Hematopoietic multipotent progenitor cell treated with erythropoietin and hydrocortisone succinate and interleukin-3 and kit ligand, for 4 days (in vitro differentiated cells): ENCODE measurements around the gene DEGS2.
A peak's percentile ranks its signal among the peaks of the same experiment; 100 is the strongest.
"Not testable (repeated sequence)": the region's sequence is repeated elsewhere in the genome, so short reads cannot be mapped to it uniquely, and the experiment has no call there.

ENCODE experiments used
- DNase-seq: peaks from one replicate; pipeline ENCODE4 v3.0.0-alpha.2; 2015

The DEGS2 gene

GRCh38 chr14:100178691-100179090 is 19.2 kb upstream of the DEGS2 start:
- DNase-seq = no peak

- no peak for DNase-seq
Observed at GRCh38 chr14:100176811-100177327, 17.4 kb upstream of the DEGS2 start.

DNA sequence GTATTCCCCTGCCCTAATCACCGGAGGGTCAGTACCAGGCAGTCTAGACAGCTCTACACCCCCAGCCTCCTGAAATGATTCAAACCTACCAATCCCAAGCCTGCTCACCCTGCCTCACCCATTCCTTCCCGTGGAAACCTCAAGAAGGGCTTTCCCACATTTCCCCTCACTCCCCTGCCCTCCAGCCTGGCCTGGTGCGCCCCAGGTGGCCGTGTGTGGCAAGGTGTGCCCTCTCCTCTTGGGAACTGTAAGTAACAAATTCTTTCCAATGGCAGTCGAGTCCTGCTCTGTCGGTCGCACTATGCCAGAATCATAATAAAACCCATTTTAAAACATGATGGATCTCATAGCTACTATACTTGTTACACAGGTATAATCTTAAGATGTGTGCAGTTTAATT is 13.9 kb upstream of the DEGS2 start:
- DNase-seq = no peak

- no peak for DNase-seq
Observed at GRCh38 chr14:100172811-100173210, 13.4 kb upstream of the DEGS2 start.

DNA sequence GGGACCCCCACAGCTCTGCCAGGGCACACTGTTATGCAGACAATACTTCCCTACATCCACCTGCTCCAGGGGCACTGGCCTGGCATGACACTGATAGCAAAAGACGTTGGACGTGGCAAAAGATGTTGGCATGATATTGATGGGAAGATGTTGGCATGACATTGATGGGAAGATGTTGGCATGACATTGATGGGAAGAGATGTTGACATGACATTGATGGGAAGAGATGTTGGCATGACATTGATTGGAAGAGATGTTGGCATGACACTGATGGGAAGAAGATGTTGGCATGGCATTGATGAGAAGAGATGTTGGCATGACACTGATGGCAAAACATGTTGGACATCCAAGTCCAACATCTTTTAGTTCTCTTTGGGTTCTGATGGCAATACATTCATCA is 11.4 kb upstream of the DEGS2 start:
- no peak for DNase-seq

DNA sequence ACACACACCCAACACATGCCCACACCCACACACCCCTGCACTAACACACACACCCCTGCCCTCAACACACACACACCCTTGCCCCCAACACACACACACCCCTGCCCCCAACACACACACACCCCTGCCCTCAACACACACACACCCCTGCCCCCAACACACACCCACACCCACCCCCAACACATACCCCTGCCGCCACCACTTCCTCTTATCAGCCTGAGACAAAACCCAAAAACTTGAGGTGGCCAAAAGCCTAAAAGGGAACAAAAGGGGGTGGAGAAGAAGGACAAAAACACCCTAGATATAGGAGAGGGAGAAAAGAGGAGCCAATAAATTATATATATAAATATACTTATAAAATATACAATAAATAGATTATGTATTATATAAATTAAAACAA is 9.1 kb upstream of the DEGS2 start:
- peak; percentile 94 for DNase-seq

DNA sequence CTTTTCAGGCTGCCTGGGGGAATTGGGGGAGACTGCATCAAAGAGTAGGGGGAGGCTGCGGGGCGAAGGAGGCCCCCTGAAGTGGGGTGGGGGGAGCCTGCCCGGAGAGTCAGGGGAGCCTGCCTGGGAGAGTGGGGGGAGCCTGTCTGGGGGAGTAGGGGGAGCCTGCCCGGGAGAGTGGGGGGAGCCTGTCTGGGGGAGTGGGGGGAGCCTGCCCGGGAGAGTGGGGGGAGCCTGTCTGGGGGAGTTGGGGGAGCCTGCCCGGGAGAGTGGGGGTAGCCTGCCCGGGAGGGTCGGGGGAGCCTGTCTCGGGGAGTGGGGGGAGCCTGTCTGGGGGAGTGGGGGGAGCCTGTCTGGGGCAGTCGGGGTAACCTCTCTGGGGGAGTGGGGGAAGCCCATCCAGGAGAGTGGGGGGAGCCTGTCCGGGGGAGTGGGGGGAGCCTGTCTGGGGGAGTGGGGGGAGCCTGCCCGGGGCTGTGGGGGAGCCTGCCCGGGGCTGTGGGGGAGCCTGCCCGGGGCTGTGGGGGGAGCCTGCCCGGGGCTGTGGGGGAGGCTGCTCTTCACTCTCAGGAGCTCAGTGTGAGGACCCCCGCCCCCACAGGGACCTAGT is 6.5 kb upstream of the DEGS2 start:
- no peak for DNase-seq

DNA sequence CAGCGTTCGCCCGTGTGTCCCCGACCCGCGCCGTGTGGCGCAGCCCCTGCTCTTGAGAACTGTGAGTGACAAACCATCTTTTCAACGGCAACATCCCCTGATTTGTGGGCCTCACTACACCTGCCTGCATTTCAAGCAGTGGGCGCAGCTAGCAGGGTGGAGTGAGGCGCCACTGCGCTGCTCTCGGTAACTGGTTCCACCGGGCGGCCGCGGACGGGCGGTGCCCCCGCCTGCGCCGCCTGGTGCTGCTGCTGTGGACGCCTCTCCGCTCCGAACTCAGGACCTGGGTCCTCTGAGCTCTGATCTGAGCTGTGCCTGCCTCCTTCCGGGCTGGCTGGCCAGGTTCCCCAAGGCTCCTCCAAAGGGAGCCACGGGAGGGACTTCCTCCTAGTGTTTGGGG is 5.9 kb upstream of the DEGS2 start:
- peak; percentile 46 for DNase-seq

DNA sequence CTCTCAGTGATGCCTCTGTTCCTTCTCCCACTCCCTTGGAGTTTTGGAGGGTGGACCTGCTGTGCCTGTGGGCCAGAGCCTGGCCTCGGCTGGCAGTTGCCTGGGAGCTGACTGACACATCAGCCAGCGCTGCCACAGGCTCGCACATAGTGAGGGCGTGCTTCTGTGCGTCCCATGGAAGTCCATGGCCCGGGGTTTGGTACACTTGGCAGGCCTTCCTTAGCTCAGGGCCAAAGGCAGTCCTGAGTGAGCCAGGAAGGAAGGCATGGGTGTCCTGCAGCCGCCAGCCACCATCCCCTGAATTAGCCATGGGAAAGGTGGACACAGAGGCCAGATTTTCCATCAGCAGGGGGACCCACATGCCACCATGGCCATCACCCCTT is 1.1 kb upstream of the DEGS2 start:
- no peak for DNase-seq

DNA sequence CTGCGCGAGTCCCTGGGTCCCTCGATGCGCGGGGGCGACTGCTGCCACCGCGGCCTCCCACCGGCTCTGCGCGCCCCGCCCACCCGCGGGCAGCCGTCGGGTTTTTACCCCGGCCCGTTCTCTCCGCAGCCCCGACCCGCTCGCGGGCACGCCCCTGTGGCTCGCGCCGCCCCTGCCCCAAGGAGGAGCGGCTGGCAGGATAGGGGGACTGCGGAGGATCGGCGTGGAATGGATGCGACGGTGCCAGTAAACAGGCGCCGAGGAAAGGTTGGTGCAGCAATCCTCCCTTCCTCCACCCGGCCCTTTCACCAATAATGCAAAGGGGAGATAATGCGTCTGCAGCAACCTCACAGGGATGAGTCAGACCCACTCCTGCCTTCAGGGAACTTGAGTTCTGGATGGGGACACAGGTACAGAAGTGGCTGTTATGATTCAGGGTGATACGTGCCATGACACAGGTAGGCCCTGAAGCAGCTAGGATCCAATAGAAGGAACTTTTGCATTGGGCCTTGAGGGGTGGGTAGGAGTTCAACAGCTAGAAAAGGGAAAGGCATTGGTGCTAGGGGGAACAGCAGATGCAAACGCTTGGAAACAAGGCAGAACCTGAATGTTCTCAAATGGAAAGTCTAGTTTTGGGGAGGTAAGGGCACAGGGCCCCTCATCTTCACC is 554 bp upstream of the DEGS2 start:
- no peak for DNase-seq

- DNase-seq = no peak
Observed at GRCh38 chr14:100158566-100159093, 815 bp downstream of the DEGS2 start.

GRCh38 chr14:100157548-100158232 is 1.8 kb downstream of the DEGS2 start:
- not testable (repeated sequence) for DNase-seq

GRCh38 chr14:100156776-100157175 is 2.7 kb downstream of the DEGS2 start:
- DNase-seq = no peak

DNA sequence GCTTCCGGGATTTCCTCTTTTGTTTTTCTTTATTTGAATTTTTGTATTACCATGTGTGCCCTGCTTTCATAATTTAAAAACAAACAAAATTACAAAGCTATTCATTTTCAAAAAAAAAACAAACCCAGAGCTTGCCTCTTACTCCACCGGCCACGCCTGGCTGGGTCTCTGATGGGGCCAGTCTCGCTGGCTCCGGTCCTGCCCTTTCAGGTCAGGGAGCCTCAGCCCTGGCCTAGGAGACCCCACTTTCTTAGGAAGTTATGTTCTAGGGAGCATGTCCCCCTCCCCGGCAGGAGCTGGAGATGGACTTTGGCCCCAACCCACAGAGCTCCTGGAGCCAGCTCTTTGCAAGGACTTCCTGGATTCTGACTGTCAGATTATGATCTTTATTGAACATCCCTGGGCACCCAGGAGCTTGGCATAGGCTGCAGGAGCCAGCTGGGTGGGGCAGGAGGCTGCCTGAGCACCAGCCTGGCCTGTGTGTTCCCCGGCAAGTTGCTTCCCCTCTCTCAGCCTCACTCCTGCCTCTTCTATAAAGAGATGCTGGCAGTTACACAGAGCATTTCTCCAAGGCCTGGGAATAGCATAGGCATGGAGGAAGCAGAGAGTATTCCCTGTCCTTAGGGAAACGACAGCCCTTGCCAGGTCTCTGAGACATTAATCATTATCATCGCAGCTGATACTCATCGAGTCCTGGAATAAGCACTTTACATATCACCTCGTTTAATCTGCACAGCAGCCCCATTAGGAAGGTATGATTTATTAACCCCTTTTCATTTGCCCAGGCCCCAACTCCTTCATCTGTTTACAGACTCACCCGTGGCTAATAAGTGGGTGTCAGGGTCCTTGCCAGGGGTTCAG is 3.5 kb downstream of the DEGS2 start:
- no peak for DNase-seq

DNA sequence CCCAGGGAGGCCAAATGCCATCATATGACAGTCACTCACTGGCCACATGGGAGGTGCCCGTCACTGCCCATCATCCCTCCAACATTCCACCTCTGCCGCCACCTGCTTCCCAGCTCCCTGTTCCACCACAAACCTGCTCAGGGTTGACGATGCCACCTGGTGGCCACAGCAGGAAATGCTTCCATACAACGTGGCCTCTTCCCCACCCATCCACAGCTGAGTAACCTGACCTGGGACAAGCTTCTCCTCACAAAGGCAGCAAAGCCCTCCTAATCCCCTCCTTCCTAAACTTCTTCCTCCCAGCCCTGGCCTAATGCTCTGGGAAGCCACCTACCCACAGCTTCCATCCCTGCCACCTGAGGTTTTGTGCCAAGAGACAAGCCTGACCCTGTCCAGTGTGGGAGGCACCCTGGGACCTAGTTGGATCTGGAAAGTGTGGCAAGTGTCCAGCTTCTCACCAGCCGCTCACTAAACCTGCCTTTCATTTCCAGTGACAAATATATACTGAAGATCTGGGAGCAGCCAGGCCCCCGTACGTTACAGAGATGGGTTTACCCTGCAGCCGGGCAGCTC is 4.3 kb downstream of the DEGS2 start:
- peak; percentile 66 for DNase-seq

- no peak for DNase-seq
Observed at GRCh38 chr14:100153560-100153959, 5.9 kb downstream of the DEGS2 start.

DNA sequence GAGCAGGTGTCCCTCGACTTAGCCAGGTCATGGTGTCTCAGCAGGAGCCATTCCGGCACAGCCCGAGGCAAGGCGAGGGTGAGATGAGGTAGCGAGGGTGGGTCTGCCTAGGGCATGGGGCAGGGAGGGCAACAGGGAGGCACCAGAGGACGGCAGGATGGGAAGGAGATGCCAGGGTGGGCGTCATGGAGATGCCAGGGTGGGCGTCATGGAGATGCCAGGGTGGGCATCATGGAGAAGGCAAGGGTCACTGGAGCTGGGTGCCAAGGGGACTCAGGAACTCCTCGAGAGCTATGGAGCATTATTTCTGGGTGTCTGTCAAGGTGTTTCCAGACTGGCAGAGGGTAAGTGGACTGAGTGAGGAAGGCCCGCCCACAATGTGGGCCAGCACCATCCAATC is 7.4 kb downstream of the DEGS2 start:
- no peak for DNase-seq

- DNase-seq = no peak
Observed at GRCh38 chr14:100150932-100151587, 8.4 kb downstream of the DEGS2 start.

GRCh38 chr14:100149851-100150611 is 9.4 kb downstream of the DEGS2 start:
- no peak for DNase-seq

GRCh38 chr14:100148837-100149731 is 10.4 kb downstream of the DEGS2 start:
- DNase-seq = no peak
